HG02623 (cell line): ENCODE results near the gene VGLL4.
"Not testable (repeated sequence)": the region's sequence is repeated elsewhere in the genome, so short reads cannot be mapped to it uniquely, and the experiment has no call there.

ENCODE experiments used
- ATAC-seq: cut with Tn5 transposase; IDR thresholded peaks from one replicate; pipeline ENCODE4 v1.9.1; 2021; ENCODE audit warnings: moderate library complexity; ENCODE audit not compliant: unreplicated experiment

VGLL4 gene, protein sequence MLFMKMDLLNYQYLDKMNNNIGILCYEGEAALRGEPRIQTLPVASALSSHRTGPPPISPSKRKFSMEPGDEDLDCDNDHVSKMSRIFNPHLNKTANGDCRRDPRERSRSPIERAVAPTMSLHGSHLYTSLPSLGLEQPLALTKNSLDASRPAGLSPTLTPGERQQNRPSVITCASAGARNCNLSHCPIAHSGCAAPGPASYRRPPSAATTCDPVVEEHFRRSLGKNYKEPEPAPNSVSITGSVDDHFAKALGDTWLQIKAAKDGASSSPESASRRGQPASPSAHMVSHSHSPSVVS

DNA sequence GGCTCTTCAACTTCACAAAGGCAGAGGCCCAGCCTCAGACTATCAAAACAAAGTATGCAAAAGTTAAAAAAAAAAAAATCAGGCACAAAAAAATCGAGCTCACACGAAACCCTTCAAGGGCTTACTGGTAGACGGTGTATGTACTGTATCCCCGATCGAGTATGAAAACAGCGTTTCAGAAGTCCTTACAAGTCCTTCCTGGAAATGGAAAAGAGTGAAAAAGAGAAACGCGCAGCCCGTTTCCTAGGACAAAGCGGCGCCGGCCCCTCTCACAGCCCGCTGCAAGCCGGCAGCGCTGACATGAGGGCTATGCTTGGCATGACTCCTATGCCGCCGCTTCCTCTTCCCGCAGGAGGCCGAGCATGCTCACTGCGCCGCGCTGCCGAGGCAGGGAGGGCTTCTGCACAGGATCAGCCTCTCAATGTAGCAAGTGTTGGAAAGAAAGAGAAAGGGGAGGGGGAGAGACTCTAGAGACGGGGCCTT, at the start of gene VGLL4:
VGLL4 (minus strand) TSS at position 311 of the 483 bp plus-strand sequence. CDS start 397 bp downstream, outside the sequence.
- peak; percentile 61 for ATAC-seq

DNA sequence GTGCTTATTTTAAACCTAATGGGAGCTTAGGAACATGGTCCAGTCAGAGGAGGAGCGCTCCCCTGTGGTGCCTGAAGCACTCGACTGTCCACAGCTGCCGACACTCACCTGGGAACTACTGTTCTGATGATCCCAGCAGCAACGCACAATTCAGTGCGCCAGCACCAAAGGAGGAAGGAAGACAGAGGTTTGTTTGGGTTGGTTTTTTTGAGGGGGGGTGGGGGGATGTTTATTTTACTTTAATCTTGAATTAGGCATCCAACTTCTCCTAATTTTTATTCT, 48.8 kb upstream of the VGLL4 start:
- ATAC-seq: no peak

- no peak for ATAC-seq
These were observed 48.2 kb upstream of the VGLL4 start for GRCh38 chr3:11691767-11692531.

GRCh38 chr3:11690863-11691766, 47.4 kb upstream of the VGLL4 start:
- ATAC-seq: no peak

DNA sequence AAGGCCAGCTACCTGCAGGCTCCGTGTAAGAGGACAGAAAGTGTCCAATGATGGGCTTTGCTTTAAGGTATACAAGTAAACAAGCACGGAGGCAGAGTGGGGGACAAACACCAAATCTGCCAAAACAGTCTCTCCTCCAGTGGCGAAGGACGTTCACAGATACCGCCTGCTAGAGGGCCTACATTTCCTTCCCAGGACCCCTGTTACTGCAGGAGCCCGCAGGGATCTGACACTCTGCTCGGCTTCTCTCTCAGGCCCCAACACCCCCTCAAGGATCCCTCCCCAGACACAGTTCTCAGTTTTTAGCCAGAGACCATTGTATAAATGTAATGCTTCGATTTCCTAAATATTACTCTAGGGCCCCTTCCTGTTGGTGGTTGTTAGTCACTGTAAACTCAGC, 46.0 kb upstream of the VGLL4 start:
- ATAC-seq: no peak

- ATAC-seq: not testable (repeated sequence)
These were observed 41.3 kb upstream of the VGLL4 start for GRCh38 chr3:11684980-11685379.

DNA sequence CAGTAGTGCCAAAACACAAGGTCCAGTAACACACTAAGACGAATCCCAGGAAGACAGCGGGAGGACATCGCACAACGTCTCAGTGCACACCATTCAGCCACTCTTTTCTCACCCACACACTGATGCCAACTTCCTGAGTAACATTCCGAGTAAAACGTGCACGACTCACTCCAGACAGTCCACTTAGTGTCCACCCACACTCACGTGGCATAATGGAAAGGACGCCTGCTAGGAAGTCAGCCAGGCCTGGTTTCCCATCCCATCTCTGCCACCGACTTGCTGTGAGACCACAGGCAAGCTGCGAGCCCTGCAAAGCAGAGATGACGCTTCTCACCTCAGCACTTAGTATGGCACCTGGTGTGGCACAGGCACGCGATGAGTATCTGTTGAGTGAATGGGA, 36.8 kb upstream of the VGLL4 start:
- no peak for ATAC-seq

DNA sequence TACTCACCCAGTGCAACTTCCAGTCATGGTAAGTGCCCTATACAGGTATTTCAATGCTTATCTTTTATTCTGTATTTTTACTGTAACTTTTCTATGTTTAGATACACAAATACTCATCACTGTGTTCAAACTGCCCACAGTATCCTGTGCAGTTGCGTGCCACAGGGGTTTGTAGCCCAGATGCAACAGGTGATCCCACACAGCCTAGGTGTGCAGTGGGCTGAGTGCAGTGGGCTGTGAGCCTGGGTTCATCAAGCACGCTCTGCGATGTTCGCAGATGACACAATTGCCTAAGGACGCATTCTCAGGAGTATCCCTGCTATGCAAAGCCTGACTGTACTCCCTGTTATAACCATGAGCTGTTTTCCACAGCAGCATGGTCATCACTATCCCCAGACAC, 36.2 kb upstream of the VGLL4 start:
- ATAC-seq: no peak

DNA sequence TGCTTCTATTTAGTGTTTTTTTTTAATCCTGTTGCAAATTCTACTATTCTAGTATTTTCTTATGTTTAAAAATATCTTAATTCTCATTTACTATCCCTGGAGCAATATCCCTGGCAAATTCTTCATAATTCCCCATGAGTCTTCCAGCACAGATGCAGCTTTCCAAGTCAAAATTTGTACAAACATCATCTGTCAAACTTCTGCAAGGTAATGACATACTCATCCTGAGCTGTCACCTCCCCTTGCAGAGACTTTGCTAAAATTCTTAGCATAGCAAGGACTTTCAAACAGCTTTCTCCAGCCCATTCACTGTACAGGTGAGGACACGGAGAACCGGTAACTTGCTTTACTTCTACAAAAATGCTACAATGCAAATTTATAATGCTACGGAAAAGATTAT, 28.6 kb upstream of the VGLL4 start:
- no peak for ATAC-seq

DNA sequence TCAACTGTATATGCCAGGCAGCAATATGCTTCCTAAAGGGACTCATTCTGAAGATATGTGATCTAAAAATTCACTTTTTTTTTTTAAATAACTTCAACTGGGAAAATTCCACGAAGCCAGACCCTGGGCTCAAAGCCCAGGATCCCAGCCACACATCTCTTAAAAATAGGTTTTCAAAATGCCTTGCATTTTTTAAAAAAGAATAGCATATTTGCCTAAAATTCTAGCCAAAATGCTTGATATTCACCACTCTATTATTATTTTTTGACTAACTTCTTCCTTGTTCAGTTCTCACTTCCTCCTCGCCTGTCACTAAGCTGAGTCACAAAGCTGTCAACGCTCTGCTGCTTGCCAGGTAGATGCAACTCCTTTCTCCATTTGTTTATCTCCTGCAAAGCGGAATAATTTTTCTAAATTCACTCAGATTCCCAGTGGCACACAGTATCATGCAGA, 28.0 kb upstream of the VGLL4 start:
- ATAC-seq: peak; percentile 73

GRCh38 chr3:11668243-11669235, 24.8 kb upstream of the VGLL4 start:
- ATAC-seq: no peak

DNA sequence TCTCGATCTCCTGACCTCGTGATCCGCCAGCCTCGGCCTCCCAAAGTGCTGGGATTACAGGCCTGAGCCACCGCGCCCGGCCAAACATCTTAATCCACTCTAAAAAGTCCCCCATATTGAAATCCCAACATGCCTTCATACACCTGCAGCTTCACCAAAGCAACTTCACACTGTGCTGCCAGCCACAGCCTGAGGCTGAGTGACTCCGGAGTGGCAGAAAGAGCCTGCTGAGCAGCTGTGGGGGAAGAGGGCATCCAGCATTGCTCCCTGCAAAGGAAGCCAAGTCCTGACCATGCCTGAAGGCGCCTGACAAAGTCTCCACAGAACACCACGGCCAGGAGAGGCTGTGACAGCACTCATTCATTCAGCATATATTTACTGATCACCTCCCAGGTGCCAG, 21.6 kb upstream of the VGLL4 start:
- no peak for ATAC-seq

- no peak for ATAC-seq
These were observed 18.8 kb upstream of the VGLL4 start for GRCh38 chr3:11662392-11662990.

DNA sequence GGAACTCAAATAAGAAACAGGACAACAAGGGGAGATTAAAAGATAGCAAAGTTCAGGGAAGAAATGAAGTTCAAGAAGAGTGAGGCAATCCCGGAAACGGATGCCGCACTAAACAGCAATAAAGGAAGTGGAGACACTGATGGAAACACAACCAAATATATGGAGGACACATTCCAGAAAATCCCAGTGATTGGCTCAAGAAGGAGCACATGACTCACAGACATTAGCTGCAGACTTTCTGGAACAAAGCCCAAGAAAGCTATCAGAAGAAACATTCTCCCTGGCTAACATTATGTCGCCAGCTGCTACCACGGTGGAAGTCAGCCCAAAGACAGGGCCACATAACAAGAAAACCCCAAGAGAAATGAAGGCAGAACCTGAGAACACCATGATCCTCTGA, 18.1 kb upstream of the VGLL4 start:
- ATAC-seq: no peak

GRCh38 chr3:11661052-11661656, 17.4 kb upstream of the VGLL4 start:
- ATAC-seq: no peak

DNA sequence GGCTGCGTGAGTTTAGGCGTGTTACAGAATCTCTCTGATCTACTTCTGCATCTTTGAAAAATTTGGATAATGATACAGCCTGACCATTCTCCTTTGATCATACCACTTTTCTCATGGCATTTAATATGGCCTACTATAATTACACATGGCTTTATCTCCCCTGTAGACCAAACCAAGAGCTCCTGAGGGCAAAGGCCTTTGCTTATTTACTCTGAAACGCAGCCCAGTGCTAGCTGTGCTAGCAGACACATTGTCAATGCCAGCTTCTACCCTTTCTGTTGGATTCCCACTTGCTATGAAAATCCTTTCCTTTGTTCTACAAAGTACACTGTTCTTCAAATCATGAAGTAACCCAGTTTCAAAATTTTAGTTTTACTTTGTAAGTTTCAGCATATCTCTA, 16.5 kb upstream of the VGLL4 start:
- no peak for ATAC-seq

GRCh38 chr3:11658180-11658579, 14.5 kb upstream of the VGLL4 start:
- ATAC-seq: no peak

- no peak for ATAC-seq
These were observed 11.6 kb upstream of the VGLL4 start for GRCh38 chr3:11655196-11655928.

- ATAC-seq: no peak
These were observed 10.5 kb upstream of the VGLL4 start for GRCh38 chr3:11654166-11654565.
